HepG2 (cell line): ENCODE results near the gene RHOT2. TPM values are rescaled to one million over a fixed set of nuclear protein-coding genes. Genes with fewer than 3 reads are reported as not detected.

ENCODE experiments used
- POLR2AphosphoS5 ChIP-seq: IDR thresholded peaks from 2 replicates; pipeline ENCODE4 v1.6.1; 2012; ENCODE audit warnings: low read depth, low read length
- TRIM24 ChIP-seq: sonication (generic); formaldehyde crosslinking; IDR thresholded peaks from 2 replicates; pipeline ENCODE4 v1.8.0; 2022; ENCODE audit warnings: mild to moderate bottlenecking, missing genetic modification reagents
- ZBTB7A ChIP-seq: sonication (generic); formaldehyde crosslinking; IDR thresholded peaks from 2 replicates; pipeline ENCODE4 v1.8.0; 2022; ENCODE audit warnings: mild to moderate bottlenecking, missing genetic modification reagents
- ZFP41 ChIP-seq: sonication (generic); formaldehyde crosslinking; IDR thresholded peaks from 2 replicates; pipeline ENCODE4 v1.4.0; 2020; ENCODE audit warnings: mild to moderate bottlenecking, missing genetic modification reagents, borderline replicate concordance
- ZNF10 ChIP-seq: sonication (generic); formaldehyde crosslinking; IDR thresholded peaks from 2 replicates; pipeline ENCODE4 v1.4.0; 2020; ENCODE audit warnings: mild to moderate bottlenecking, low read depth, missing genetic modification reagents, borderline replicate concordance
- ZNF549 ChIP-seq: sonication (generic); formaldehyde crosslinking; IDR thresholded peaks from 2 replicates; pipeline ENCODE4 v1.5.0; 2020; ENCODE audit warnings: missing genetic modification reagents
- ZNF562 ChIP-seq: sonication (generic); formaldehyde crosslinking; IDR thresholded peaks from 2 replicates; pipeline ENCODE4 v1.8.0; 2022; ENCODE audit warnings: missing genetic modification reagents, borderline replicate concordance
- polyA plus RNA-seq, 8 experiments: library from polyadenylated mRNA; depleted of rRNA in 3 of 8; stranded (reverse) in 7 of 8; unstranded in 1 of 8; fragments of >200 nt; fragmentation: Illumina TruSeq in 4 of 8; extraction: Trizol in 4 of 8; gene quantifications; 2 replicates each; pipeline versions ENCODE4 v1.2.1 to v1.2.3, GENCODE V29; 2011 to 2016; ENCODE audit warnings: low read depth in 4 of 8, missing spikeins in 1 of 8, mixed read lengths in 1 of 8; ENCODE audit not compliant: insufficient read depth in 1 of 8
- total RNA-seq, 5 experiments: library from RNA; depleted of rRNA; stranded (reverse); fragments of >200 nt; fragmentation: Illumina TruSeq; extraction: Trizol; gene quantifications; 2 replicates each; pipeline ENCODE4 v1.2.3, GENCODE V29; 2016; ENCODE audit warnings: low read depth in 1 of 5
- TF ChIP-seq, protein P1 (sequence below): sonication (generic); formaldehyde crosslinking; IDR thresholded peaks from 2 replicates; pipeline ENCODE4 v1.5.0; 2020; ENCODE audit warnings: missing genetic modification reagents
- TF ChIP-seq, protein P2 (sequence below), 2 experiments: fragments of 450-650 bp in 1 of 2; sonication (generic) in 1 of 2; formaldehyde crosslinking in 1 of 2; IDR thresholded peaks; 2 replicates each; pipeline versions ENCODE4 v1.6.1 to v1.8.0; 2016 to 2022; ENCODE audit warnings: antibody characterized with exemption in 1 of 2, mild to moderate bottlenecking in 1 of 2, missing genetic modification reagents in 1 of 2
- TF ChIP-seq, protein P3 (sequence below): sonication (generic); formaldehyde crosslinking; IDR thresholded peaks from 2 replicates; pipeline ENCODE4 v1.8.1; 2023; ENCODE audit warnings: mild to moderate bottlenecking, moderate library complexity, missing genetic modification reagents
- TF ChIP-seq, protein P4 (sequence below): sonication (generic); formaldehyde crosslinking; IDR thresholded peaks from 2 replicates; pipeline ENCODE4 v1.4.0; 2020; ENCODE audit warnings: missing genetic modification reagents

RHOT2 gene
- total and polyA plus RNA-seq, 2 of the 13 experiments (the other 11 are each of a cell fraction or from before 2014, with no cell fraction given), result 63.6 to 76.9 TPM

DNA sequence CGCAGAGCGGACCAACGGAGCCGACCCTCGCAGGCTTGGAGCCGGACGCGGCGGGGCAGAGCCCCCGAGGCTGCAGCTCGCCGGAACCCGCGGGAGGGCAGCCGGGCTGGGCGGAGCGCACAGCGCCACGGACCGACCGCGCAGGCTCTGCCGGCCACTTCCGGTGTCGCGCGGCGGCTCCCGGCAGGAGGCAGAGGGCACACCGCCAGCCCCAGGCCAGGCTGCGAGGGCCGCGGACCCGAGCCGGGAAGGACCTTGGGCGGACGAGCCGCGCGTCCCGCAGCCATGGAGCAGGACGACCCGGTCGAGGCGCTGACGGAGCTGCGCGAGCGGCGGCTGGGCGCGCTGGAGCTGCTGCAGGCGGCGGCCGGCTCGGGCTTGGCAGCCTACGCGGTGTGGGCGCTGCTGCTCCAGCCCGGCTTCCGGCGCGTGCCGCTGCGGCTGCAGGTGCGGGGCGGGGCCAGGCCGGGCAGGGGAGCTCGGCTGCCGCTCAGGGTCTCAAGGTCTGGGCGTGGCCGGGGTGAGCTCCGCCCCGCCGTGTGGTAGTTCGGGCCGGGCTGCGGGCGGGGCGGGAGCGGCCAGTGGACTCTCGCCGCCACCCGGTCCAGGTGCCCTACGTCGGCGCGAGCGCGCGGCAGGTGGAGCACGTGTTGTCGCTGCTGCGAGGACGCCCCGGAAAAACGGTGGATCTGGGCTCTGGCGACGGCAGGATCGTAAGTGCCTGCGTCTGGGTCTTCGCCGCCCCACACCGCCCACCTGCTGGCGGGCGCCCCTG is 53.2 kb downstream of the RHOT2 start, which contains the start of gene ANTKMT (continued):
- TF ChIP-seq, protein P1, sequence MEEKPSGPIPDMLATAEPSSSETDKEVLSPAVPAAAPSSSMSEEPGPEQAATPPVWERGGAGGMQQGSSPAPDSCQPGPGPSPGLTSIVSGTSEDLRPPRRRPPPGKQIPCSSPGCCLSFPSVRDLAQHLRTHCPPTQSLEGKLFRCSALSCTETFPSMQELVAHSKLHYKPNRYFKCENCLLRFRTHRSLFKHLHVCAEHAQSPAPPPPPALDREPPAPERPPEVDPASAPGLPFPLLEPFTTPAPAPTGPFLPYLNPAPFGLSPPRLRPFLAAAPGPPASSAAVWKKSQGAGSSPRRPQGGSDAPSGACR (CRISPR knock-in tag), result no peak
- TF ChIP-seq POLR2AphosphoS5 (peak; percentile 70), TRIM24 (CRISPR knock-in tag) (no peak), ZNF549 (CRISPR knock-in tag) (no peak; the same call in 1 of the 2 replicates), ZBTB7A (CRISPR knock-in tag) (peak; percentile 76), ZNF10 (CRISPR knock-in tag) (no peak), ZNF562 (CRISPR knock-in tag) (no peak), ZFP41 (CRISPR knock-in tag) (no peak)
- TF ChIP-seq, protein P2, sequence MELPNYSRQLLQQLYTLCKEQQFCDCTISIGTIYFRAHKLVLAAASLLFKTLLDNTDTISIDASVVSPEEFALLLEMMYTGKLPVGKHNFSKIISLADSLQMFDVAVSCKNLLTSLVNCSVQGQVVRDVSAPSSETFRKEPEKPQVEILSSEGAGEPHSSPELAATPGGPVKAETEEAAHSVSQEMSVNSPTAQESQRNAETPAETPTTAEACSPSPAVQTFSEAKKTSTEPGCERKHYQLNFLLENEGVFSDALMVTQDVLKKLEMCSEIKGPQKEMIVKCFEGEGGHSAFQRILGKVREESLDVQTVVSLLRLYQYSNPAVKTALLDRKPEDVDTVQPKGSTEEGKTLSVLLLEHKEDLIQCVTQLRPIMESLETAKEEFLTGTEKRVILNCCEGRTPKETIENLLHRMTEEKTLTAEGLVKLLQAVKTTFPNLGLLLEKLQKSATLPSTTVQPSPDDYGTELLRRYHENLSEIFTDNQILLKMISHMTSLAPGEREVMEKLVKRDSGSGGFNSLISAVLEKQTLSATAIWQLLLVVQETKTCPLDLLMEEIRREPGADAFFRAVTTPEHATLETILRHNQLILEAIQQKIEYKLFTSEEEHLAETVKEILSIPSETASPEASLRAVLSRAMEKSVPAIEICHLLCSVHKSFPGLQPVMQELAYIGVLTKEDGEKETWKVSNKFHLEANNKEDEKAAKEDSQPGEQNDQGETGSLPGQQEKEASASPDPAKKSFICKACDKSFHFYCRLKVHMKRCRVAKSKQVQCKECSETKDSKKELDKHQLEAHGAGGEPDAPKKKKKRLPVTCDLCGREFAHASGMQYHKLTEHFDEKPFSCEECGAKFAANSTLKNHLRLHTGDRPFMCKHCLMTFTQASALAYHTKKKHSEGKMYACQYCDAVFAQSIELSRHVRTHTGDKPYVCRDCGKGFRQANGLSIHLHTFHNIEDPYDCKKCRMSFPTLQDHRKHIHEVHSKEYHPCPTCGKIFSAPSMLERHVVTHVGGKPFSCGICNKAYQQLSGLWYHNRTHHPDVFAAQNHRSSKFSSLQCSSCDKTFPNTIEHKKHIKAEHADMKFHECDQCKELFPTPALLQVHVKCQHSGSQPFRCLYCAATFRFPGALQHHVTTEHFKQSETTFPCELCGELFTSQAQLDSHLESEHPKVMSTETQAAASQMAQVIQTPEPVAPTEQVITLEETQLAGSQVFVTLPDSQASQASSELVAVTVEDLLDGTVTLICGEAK (IDR thresholded peaks at IDR 0.05), result no peak
- TF ChIP-seq, protein P2 (CRISPR knock-in tag; IDR thresholded peaks at IDR 0.05), result peak; percentile 86
- TF ChIP-seq, protein P3, sequence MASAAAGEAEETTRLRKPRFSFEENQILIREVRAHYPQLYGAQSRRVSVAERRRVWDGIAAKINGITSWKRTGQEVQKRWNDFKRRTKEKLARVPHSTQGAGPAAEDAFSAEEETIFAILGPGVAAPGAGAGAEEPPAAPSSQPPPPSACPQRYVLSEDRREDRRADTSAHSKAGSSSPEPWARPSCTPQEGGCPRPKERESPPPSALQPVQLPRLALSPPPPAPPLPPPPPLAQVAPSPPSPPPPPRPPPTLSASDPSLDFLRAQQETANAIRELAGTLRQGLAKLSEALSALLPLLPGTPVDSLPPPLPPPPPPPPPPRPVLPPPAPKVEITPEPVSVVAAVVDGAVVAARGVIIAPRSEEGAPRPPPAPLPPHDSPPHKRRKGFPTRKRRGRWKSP, result no peak
- TF ChIP-seq, protein P4, sequence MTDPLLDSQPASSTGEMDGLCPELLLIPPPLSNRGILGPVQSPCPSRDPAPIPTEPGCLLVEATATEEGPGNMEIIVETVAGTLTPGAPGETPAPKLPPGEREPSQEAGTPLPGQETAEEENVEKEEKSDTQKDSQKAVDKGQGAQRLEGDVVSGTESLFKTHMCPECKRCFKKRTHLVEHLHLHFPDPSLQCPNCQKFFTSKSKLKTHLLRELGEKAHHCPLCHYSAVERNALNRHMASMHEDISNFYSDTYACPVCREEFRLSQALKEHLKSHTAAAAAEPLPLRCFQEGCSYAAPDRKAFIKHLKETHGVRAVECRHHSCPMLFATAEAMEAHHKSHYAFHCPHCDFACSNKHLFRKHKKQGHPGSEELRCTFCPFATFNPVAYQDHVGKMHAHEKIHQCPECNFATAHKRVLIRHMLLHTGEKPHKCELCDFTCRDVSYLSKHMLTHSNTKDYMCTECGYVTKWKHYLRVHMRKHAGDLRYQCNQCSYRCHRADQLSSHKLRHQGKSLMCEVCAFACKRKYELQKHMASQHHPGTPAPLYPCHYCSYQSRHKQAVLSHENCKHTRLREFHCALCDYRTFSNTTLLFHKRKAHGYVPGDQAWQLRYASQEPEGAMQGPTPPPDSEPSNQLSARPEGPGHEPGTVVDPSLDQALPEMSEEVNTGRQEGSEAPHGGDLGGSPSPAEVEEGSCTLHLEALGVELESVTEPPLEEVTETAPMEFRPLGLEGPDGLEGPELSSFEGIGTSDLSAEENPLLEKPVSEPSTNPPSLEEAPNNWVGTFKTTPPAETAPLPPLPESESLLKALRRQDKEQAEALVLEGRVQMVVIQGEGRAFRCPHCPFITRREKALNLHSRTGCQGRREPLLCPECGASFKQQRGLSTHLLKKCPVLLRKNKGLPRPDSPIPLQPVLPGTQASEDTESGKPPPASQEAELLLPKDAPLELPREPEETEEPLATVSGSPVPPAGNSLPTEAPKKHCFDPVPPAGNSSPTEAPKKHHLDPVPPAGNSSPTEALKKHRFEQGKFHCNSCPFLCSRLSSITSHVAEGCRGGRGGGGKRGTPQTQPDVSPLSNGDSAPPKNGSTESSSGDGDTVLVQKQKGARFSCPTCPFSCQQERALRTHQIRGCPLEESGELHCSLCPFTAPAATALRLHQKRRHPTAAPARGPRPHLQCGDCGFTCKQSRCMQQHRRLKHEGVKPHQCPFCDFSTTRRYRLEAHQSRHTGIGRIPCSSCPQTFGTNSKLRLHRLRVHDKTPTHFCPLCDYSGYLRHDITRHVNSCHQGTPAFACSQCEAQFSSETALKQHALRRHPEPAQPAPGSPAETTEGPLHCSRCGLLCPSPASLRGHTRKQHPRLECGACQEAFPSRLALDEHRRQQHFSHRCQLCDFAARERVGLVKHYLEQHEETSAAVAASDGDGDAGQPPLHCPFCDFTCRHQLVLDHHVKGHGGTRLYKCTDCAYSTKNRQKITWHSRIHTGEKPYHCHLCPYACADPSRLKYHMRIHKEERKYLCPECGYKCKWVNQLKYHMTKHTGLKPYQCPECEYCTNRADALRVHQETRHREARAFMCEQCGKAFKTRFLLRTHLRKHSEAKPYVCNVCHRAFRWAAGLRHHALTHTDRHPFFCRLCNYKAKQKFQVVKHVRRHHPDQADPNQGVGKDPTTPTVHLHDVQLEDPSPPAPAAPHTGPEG (CRISPR knock-in tag), result peak; percentile 72; the same call in 1 of the 2 replicates
